RWPE2 (cell line): ENCODE data around the gene TAF15.
A peak's percentile ranks its signal among the peaks of the same experiment; 100 is the strongest.

Source experiments
- ATAC-seq: fragments of 200-7000 bp; cut with Tn5 transposase; 3 replicates; pipeline ENCODE4 v1.9.1; 2021; ENCODE audit warnings: low read depth
- DNase-seq: peaks from one replicate; pipeline ENCODE4 v3.0.0-alpha.2; 2020; ENCODE audit warnings: low spot score
- H3K27ac ChIP-seq: fragments of 450-650 bp; 2 replicates; pipeline ENCODE4 v1.5.1; 2017; ENCODE audit warnings: mild to moderate bottlenecking; ENCODE audit not compliant: poor library complexity, severe bottlenecking
- H3K27me3 ChIP-seq: fragments of 250-450 bp; sonication (Bioruptor Pico); 2 replicates; pipeline ENCODE4 v1.5.1; 2021; ENCODE audit warnings: mild to moderate bottlenecking, moderate library complexity; ENCODE audit not compliant: insufficient read depth, poor library complexity, severe bottlenecking
- H3K36me3 ChIP-seq: fragments of 250-450 bp; sonication (Bioruptor Pico); 2 replicates; pipeline ENCODE4 v1.5.1; 2020; ENCODE audit warnings: low read depth, mild to moderate bottlenecking, moderate library complexity
- H3K4me1 ChIP-seq: fragments of 250-450 bp; sonication (Bioruptor Pico); 2 replicates; pipeline ENCODE4 v1.5.1; 2021; ENCODE audit warnings: mild to moderate bottlenecking, moderate library complexity; ENCODE audit not compliant: insufficient read depth, poor library complexity, severe bottlenecking
- H3K4me3 ChIP-seq: fragments of 250-450 bp; sonication (Bioruptor Pico); 2 replicates; pipeline ENCODE4 v1.5.1; 2021; ENCODE audit warnings: mild to moderate bottlenecking, moderate library complexity; ENCODE audit not compliant: severe bottlenecking
- H3K9me3 ChIP-seq: fragments of 250-450 bp; sonication (Bioruptor Pico); 2 replicates; pipeline ENCODE4 v1.5.1; 2021; ENCODE audit warnings: mild to moderate bottlenecking, moderate library complexity; ENCODE audit not compliant: severe bottlenecking
- CTCF ChIP-seq: fragments of 450-650 bp; IDR thresholded peaks from one replicate; pipeline ENCODE4 v1.5.1; 2017; ENCODE audit warnings: mild to moderate bottlenecking, moderate library complexity; ENCODE audit not compliant: poor library complexity, severe bottlenecking

TAF15 gene

GRCh38 chr17:35876534-35876933 lies 67.2 kb downstream of the TAF15 start:
- Histone ChIP-seq H3K4me3 (no peak overlapping the region), H3K27me3 (no peaks in the 10 kb centered on the region), H3K4me1 (no peaks in the 10 kb centered on the region), H3K36me3 (no peaks in the 10 kb centered on the region), H3K9me3 (no peaks in the 10 kb centered on the region), H3K27ac (no peak overlapping the region)
- TF ChIP-seq CTCF, result no peak
- no peak for DNase-seq
- no peak for ATAC-seq

- Histone ChIP-seq H3K4me1 (no peaks in the 10 kb centered on the region), H3K27ac (no peak overlapping the region), H3K9me3 (no peaks in the 10 kb centered on the region), H3K4me3 (no peak overlapping the region), H3K27me3 (no peaks in the 10 kb centered on the region), H3K36me3 (no peaks in the 10 kb centered on the region)
- DNase-seq (no peak), ATAC-seq (no peak)
- no peak for TF ChIP-seq CTCF
These were observed 68.2 kb downstream of the TAF15 start for GRCh38 chr17:35877345-35878029.

- Histone ChIP-seq H3K36me3 (no peaks in the 10 kb centered on the region), H3K4me1 (no peaks in the 10 kb centered on the region), H3K27me3 (no peaks in the 10 kb centered on the region), H3K4me3 (no peak overlapping the region), H3K9me3 (no peaks in the 10 kb centered on the region), H3K27ac (no peak overlapping the region)
- DNase-seq (no peak), ATAC-seq (no peak)
- no peak for TF ChIP-seq CTCF
These were observed 69.1 kb downstream of the TAF15 start for GRCh38 chr17:35878361-35878760.

GRCh38 chr17:35879773-35880654 lies 70.7 kb downstream of the TAF15 start, which contains the start of gene CCL5:
TSS of gene CCL5 (minus strand) at chr17:35880360.
- Histone ChIP-seq H3K4me1 (no peaks in the 10 kb centered on the region), H3K36me3 (no peaks in the 10 kb centered on the region), H3K27me3 (no peaks in the 10 kb centered on the region), H3K27ac (no peak within 1 kb of the TSS), H3K9me3 (no peaks in the 10 kb centered on the region), H3K4me3 (no peak within 1 kb of the TSS)
- TF ChIP-seq CTCF, result no peak
- DNase-seq (no peak), ATAC-seq (peak; percentile 67)
